Measurements from ENCODE around the gene ADAMTS2.
"Not testable (repeated sequence)": the region's sequence is repeated elsewhere in the genome, so short reads cannot be mapped to it uniquely, and the experiment has no call there.

The ADAMTS2 gene

GRCh38 chr5:179228341-179229121 lies 116.7 kb downstream of the ADAMTS2 start:
- no peak for DNase-seq

DNA sequence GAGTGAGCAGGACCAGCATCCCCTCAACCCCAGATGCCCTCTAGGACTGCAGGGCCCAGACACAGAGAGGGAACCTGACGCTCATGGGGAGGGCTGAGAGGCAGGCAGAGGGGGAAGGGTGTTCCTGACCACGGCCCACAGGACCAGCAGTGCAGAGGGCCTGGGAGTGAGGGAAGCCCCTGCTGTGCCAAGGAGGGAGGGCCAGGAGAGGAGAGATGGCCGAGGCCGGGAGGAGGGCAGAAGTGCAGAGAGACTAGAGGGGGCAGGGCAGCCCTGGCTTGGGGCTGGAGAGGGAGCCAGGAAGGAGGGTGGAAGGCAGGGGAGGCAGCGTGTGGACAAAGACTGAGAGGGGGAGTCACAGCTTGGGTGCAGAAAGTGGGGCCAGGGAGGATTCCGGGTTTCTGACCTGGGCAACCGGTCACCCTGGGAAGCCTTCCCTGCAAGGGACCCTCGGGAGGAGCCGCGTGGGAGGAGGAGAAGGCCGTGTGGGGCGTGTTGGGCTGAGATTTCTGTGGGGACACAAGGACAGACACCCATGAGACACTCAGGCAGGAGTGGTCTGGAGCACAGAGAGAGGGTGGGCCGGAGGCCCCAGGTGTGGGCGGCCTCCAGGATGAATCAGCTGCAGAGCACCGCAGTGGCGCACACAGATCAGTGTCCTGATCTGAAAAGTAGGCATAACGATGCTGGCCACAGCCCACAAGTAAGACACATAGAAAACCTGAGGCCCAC lies 117.5 kb downstream of the ADAMTS2 start:
- no peak for DNase-seq

DNA sequence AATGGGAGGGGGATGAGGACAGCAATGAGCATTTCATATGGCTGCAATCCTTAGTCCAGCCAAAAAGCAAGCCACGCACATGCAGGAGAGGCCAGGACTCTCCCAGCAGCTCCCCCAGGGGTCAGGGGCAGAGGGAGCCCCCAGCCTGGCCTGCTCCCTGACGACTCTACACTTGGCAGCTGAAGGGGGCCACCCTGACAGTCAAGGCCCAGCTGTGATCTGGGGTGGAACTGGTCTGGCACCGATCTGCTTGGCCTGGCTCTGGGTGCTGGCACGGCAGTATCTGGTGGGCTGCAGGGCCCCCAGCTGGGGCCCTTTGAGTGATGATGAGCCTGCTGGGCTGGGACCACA lies 118.1 kb downstream of the ADAMTS2 start:
- DNase-seq: no peak

- DNase-seq: no peak
Observed at GRCh38 chr5:179226696-179227095, 118.6 kb downstream of the ADAMTS2 start.

GRCh38 chr5:179225387-179225786 lies 119.9 kb downstream of the ADAMTS2 start:
- DNase-seq: no peak

- no peak for DNase-seq
Observed at GRCh38 chr5:179224741-179225140, 120.5 kb downstream of the ADAMTS2 start.

GRCh38 chr5:179223961-179224360 lies 121.3 kb downstream of the ADAMTS2 start:
- no peak for DNase-seq

DNA sequence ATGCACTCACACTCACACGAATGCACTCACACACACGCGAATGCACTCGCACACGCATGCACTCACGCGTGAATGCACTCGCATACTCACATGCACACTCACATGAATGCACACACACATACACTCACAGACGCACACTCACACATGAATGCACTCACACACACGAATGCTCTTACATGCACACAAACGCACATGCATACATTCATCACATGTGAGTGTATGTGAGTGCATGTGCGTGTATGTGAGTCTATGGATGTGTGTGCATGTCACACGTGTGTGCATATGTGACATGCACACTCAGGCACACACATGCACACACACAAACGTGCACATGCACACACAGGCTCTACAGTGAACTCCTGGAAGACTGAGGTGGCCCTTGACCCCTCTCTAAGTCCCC lies 121.7 kb downstream of the ADAMTS2 start:
- DNase-seq: no peak

DNA sequence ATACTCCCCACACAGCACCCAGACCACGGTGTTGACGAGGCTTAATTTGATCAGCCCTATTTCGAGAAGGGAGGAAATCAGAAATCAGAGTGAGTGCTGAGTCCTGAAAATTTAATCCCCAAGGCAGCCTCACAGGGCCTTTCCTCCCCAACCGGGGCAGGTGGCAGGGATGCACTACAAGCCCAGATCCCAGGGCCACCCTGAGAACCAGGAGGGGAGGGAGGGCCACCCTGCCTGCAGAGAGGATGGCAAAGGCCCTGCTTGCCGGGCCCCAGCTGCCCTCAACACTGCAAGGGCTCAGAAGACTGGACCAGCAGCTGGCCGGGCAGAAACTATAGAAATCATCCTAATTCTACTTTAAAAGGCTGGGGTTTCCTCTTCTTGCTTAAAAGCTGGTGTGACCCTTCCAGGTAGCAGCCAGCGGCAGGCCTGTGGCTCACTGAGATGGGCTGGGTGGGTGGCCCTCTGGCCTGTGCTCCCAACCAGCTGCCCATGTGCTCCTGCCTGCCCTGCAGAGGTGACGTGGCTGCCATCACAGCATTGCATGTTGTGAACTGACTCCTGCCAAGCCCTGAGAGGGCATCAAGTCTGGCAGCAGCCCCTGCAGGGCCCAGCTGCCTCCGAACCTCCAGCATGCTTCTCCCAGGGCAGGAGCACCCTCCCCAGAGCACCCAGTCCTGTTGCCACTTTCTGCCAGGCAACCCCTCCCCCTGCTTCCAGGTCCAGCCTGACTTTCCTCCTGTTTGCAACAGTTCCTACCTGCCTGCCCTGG lies 122.8 kb downstream of the ADAMTS2 start:
- DNase-seq: no peak

DNA sequence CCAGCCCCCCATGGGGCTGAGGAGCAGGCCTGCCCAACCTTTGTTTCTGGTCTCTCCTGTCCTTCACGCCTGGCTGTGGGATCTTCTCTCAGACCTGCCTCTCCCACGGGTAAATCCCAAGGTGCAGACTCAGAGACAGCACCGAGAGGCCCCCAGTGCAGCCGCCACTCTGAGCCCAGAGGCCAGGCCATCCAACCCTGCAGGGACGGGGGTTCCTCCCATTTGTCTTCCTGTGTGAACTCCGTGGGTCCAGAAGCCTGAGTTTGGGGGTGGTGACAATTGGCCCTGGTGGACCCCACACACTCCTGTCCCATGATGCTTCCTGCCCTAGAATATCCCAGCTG lies 123.4 kb downstream of the ADAMTS2 start:
- no peak for DNase-seq

DNA sequence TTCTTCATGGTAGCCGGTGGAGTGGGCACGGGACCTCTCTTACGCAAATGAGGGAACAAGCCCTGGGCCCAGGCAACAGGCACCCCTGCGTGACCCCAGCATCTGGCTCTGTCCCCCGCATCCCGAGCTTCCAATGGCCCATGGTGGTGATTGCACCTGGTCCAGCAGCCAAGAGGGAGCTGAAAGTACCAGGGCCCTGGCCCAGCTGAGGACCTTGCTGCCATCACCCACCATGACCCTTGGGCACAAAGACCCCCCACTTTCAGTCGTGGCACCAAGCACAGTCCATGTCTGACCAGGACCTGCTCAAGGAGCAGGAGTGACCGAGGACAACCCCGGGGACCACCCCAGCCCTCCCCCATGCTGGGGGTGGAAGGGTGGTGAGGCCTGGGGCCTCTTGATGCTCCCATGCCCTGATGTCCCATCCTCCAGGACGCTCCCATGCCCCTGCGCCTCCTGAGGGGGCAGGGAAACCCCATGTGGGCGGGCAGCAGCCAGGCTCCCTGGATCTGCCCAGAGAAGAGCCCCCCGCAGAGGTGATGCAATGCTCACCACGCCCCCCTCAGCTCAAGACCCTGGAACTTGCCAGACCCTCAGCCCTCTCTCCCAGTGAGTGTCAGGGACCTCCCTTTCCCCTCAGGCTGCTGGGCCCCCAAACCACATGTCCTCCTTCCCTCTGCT lies 123.9 kb downstream of the ADAMTS2 start:
- DNase-seq: no peak

DNA sequence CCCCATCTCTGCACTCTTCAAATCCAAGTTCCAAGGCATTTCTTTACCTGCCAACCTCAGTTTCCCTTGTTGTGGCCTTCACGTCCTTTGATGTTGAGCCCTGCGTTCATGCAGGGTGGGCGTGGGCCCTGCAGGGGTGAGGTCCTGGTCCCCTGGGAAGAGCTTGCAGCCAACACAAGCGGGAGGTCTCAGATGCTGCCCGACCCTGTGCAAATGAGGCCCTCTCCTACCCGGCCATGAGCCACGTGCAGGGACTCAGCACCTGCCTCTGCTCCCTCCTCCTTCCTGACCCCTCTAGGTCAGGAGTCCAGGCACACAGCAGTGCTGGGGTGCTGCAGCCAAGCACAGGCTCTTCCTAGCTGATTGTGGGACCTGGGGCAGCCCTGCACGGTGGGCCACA lies 124.5 kb downstream of the ADAMTS2 start:
- no peak for DNase-seq

- DNase-seq: no peak
Observed at GRCh38 chr5:179219661-179220620, 125.3 kb downstream of the ADAMTS2 start.

DNA sequence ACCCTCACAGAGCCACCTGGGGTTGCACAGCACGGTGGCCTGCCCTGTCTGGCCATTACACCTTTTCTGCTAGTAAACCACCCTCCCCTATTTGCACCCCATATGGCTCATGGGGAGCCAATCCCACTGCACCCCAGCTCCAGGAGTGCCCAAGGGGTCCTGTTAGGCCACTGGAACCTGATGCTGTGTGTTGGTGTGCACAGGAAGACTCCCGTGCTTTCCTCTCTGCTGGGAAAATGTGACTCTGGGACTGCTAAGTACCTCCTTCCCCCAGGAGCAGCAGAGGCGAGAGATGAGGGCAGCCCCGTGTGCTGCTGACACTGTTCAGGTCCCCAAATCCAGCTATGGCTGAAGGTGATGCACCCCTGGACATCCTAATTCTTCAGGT lies 126.3 kb downstream of the ADAMTS2 start:
- no peak for DNase-seq

- DNase-seq: no peak
Observed at GRCh38 chr5:179217956-179218942, 127.0 kb downstream of the ADAMTS2 start.

DNA sequence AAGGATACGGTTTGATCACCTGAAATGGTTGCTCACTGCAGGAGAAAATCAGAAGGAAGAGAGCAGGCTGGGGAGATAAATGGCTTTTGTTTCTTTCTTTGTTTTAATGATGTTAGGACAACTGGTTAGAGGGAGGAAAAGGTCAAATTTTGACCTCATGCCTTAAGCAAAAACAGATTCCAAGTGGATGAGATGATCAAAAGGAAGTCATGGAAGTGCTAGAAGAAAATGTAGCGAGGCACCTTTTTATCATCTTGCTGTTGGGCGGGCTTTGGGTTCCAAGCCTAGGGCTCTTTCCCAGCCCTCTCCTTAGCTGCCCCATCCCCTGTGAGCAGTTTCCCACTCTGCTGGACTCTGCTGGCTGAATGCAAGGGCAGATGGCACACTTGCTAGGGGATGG lies 127.9 kb downstream of the ADAMTS2 start:
- no peak for DNase-seq

GRCh38 chr5:179216381-179216780 lies 128.9 kb downstream of the ADAMTS2 start:
- DNase-seq: not testable (repeated sequence)

DNA sequence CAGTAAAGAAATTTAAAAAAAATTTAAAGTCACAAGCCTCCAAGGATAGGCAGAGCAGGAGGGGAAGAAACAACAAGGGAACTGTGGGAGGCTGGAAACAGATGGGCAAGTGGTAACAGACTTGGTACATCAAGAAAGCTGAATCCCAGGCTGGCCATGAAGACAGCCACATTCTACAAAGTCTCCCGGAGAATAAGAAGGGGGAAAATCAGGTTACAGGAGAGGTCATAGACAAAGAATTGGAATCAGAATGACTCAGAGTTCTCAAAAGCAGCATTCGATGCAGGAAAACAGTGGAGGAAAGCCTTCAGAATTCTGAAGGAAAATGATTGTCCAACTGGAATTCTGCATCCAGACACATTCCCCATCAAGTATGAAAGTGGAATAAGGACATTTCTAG lies 129.7 kb downstream of the ADAMTS2 start:
- DNase-seq: no peak

- no peak for DNase-seq
Observed at GRCh38 chr5:179214678-179215077, 130.6 kb downstream of the ADAMTS2 start.

DNA sequence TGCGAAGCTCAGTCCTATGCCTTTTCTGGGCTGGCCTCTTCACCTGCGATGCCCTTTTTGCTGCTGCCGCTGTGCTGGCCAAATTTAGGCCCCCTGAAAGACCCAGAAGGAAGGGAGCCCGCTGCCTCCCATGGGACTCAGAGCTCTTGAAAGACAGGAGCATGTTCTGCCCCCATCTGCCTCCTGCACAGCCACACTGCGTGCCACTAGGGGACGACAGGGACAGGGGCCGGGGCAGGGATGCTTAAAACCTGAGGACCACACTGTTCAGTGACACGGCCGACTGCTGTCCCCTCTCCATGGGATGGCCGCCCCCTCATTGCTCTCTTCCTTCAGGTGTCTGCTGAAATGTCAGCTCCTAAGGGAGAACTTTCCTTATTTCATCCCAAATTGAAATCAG lies 132.4 kb downstream of the ADAMTS2 start:
- DNase-seq: no peak

- DNase-seq: no peak
Observed at GRCh38 chr5:179211631-179212030, 133.6 kb downstream of the ADAMTS2 start.
